HG03460 (cell line): ENCODE data around the gene TBC1D5.

Source experiments
- ATAC-seq: cut with Tn5 transposase; IDR thresholded peaks from one replicate; pipeline ENCODE4 v1.9.1; 2021; ENCODE audit not compliant: unreplicated experiment

The TBC1D5 gene

DNA sequence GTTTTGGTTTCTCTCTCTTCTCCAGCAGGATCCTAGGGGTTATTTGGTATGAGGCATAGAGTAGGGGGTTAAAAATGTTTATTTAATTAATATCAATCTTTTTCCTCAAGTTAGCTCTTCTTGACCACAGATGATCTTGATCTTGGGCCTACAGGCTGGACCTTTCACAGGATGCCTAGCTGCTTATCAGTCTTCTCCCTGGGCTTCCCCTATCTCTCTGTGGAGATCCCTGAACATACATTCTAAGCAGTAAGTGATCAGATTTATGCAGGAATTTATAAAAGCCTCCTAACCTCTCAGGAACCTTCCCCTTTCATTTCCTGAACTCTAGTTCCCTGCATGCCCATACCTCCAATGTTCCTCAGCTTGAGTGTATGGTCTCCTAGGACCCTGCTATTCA is 428.3 kb downstream of the TBC1D5 start:
- no peak for ATAC-seq

DNA sequence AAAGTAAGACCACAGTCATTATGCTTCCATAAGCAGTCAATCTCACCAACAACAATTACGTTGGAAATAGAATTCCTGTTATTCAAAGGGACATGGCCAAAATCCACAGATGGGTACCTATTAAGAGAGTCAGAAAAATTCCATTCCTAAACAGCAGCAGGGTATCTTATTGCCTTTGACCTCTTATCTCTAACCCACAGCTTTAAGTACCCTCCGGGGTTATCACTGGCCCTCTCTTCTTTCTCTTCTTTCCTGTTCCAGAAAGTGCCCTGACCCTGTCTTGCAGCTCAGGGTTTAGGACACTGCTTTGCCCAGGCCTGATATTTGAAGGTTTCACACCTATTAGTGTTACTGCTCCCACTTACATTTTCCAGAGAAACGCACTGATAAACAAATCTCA is 428.7 kb downstream of the TBC1D5 start:
- ATAC-seq, result no peak

DNA sequence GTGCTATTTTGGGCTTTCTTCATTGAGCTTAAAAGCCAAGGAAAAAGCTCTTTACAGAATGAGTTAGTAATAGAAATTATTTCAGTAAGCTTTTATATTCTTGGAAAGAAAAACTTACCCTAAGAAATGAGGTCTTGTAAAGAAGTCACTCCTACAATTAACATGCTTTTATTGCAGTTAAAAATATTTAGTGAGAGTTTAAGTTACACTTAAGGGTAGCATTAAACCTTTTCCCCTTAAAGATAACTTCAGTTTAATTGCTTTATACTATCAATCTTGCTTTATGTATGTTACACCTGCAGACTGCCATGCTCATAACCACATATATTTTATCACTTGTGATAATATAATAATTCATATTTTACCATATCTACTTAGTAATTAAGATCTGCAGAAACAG is 431.4 kb downstream of the TBC1D5 start:
- ATAC-seq, result no peak

DNA sequence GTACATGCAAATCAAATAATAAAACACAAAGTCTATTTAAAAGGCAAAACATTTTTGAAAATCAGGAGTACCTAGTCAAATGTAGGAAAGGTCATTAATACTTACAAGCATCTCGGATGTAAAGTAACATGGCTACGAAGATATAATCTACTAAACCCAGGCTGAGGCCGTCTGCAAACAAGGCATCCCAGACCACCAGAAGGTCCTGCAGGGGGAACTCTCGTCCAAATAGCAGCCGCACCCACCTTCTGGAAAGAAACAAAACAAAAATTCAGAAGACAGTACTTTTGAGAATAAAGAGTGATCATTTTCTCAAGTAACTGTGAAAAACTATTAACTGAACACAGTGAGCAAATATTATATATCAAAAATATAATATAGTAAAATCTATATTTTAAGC is 434.5 kb downstream of the TBC1D5 start:
- ATAC-seq, result no peak

DNA sequence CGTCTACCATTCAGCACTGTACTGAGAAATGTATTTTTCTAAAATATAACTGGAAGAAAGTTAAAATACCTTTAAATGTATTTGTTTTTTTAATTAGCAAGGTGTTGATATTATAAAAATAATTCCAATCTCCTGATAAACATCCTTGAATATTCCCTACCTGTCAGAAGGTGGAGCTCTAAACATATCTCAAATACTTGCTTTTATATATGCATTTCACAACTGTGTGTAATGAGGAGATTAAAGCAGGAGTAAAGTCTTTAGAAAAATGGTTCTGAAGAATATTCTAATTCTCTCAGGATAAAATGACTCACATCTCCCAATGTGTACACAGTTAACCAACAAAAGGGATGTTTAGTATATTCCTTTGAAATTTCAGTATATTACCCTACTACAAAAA is 434.9 kb downstream of the TBC1D5 start:
- no peak for ATAC-seq

DNA sequence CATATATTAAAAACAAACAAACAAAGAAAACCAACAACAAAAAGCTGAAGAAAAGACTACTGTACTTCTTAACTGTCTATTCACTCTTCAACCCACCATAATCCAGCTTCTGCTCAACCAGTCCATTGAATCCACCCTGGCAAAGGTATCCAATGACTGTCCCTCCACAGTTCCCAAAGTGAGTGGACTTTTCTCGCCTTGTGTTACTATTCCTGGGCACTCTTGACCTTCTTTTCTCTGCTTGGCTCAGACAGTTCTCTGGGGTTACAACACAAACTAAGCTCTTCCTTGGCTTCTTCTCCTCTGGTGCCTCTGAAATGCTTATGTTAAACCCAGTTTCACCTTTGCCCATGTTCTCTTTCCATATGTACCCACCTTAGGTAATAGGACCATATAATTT is 437.5 kb downstream of the TBC1D5 start:
- no peak for ATAC-seq

DNA sequence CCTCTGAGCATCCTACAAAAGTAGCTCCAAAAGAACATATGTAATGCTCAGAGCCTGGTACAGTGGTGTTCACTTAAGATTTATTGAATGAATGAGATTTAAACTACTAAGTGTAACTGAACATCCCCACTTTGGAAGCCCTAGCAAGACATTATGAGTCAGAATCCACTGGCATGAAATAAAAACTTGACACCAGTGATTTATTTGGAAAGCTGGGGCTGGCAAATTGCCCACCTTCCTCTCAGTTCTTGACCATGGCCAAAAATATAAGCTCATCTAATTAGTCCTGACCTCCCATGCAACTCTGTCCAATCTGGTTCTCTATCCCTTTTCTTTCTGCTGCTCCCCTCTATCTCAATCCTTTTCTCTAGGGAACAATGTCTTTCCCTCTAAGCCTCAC is 439.7 kb downstream of the TBC1D5 start:
- ATAC-seq, result no peak

DNA sequence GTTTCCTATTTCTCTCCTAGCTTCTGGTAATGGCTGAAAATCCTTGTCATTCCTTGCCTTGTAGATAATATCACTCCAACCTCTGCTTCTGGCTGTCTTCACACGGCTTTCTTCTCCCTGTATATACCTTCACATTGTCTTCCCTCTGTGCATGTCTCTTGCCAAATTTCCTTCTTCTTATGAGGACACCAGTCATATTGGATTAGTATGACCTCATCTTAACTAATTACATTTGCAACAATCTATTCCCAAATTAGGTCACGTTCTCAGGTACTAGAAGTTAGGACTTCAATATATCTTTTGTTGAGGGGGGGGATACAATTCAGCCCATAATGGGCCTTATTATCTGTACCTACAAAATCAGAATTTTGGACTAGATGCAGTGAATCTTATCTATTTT is 440.3 kb downstream of the TBC1D5 start:
- no peak for ATAC-seq

DNA sequence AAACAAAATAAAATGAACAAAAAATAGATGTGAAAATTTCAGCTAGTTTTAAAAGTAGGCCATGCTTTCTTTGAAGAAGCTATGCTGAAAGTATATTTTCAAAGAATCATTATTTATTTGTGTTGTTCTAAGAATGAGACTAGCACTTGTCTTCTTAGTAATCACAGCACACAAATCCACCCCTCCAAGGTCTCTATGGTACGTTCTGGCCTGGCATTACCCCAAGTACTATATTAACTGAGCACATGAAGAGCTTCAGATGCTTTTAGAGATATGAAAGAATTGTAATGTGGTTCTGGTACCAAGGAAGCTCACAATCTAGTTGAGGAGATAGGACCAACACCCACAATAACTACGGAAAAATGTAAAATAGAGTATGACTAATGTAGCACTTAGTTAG is 441.2 kb downstream of the TBC1D5 start:
- no peak for ATAC-seq

DNA sequence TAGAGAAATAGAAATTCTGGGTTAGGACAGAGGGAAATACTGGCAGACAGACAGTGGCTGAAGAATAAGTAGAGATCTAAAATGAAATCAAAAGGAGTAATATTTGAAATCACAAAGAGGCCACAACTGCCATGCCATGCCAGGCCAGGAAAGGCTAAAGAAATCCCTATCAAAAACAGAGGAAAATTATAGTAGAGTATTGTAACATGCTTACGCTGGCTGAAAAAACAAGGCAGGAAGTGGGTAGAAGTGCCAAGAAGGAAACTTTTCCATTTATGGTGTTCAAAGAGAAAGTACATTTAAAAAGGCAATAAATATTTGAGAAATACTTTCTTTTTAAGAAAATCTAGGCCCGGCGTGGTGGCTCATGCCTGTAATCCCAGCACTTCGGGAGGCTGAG is 442.0 kb downstream of the TBC1D5 start:
- ATAC-seq, result no peak

DNA sequence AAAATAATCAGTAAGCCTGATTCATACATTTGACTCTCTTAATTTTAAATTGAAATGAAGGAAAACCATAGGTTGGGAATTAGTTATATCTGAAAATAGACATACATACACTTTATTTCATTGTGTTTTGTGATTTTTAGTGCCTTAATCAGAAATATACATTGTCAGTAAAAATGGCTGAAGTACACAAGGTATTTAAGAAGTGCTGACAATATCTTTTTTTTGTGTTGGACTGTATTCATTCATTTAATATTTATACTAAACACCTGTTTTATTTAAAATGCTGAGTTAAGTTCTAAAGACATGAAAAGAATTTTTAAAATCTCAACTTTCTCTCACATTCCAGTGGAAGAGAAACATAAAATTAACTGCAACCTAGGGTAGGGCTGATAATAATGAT is 444.4 kb downstream of the TBC1D5 start:
- ATAC-seq, result no peak

DNA sequence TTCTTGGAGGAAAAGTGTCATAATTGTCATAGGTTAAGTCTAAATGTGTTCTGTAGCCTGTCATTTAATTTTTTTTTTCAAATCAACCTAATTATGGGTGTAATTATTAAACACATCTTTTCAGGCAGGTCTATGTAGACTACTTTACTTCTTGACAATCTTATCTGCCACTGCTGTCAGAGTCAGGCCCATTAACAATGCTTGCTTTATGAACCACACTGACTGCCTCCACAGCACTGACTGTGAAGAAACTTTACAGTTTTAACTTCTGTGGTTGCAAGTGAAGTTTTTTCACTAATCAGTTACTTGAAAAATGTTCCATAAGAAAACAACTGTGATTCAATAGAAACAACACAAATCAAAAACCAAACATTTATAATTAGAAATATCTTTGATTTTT is 449.9 kb downstream of the TBC1D5 start:
- no peak for ATAC-seq

DNA sequence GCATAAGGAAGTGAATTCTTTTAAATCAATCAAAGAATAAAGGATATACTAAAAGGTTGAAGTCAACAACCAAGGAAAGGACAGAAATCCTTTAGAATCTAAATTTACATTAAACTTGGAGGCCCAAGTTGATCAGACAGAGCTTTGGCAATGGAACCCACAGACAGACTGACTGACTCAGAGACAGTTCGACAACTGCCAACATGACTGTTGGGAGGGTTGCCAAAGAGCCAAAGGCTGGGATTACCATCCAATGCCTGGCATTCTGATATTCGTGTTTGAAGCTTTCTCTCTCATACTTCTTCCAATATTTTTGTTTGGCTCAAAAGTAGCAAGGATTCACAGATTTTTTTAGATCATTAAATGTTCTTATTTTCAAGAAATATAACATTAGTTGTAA is 451.5 kb downstream of the TBC1D5 start:
- no peak for ATAC-seq

DNA sequence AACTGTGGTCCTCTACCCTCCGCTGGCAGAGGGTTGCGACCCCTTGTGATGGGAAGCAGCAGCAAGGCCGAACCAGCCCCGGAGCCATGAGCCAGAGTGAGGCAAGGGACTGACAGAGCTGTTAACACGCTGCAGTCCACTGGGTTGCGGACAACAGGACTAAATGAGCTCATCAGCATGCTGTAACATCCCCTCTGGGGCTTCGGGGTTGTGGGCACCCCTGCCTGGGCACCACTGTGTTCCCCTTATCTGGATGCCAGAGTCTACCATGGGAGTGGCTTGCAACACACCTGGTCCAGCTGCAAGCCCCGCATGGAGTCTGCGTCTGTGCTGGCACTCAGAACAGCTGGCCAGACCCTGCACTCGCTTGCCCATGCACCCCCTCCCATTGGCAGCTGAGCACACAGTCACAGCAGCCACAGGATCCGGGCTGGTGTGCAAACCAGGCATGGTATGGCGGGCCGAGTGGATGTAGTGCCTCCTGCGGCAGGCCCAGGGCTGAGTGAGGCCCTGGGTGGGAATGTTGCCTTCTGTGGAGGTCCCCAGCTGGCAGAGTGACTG is 453.5 kb downstream of the TBC1D5 start:
- no peak for ATAC-seq

DNA sequence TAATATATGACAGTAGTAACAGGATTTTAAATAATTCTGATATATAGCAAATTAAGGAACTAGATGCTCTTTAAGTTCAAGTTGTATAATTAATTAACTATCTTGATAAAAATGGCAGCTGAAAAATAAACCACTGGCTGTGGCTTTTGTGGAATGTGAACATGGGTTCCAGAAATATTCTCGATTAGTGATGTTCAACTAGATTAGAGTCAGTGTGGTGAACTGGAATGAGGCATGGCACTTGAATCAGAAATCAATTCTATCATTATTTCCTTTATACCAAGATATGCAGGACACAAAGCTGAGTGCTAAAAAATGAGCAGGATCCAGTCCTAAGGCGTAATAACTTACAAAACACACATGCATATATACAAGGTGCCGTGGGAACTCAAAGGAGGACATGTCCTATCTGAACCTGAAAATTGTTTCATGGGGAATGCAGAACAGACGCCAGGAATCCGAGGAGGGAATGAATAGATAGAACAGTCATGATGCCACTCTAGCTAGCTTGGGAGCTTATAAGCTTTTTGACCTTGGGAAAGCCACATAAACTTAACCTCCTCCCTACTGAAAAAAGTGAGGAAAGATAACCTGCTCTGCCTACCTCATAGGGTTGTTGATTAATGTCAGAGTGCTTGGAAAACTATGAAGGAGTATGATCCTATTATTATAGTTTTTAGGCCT is 455.3 kb downstream of the TBC1D5 start:
- no peak for ATAC-seq

DNA sequence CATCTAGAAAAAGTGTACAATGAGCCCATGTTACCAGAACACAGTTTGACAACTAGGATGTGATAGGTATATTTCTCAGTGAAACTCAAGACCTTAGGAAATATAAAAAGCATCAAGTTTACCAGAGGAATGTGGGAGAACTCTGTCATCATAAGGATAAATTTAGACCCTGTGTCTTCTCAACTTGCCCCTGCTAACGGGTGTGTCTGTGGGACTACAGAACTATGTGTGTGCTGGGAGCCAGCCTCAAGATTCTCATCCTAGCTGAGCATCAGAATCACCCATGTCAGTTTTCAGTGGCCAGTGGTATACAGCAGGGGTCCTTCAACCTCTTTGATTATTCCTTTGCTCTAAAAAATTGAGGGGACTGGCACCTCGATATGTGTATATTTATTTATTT is 464.4 kb downstream of the TBC1D5 start:
- no peak for ATAC-seq

DNA sequence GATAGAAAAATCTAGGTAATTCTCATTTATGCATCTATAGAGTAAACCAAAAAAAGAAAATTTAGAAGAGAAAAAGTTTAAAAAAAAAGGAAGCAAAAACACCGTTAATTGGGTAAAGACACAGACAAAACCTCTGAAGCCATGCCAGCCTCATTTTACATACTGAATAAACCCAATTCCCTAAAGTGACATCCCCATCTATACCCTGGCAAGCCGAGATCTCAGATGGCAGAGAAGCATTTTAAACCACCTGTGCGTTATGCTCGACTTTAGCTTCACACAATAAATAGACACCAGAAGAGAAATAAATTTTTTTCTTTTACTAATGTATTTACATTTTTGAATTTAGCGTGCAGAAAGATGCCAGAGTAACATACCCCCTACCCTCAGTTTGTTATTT is 475.6 kb downstream of the TBC1D5 start:
- no peak for ATAC-seq

DNA sequence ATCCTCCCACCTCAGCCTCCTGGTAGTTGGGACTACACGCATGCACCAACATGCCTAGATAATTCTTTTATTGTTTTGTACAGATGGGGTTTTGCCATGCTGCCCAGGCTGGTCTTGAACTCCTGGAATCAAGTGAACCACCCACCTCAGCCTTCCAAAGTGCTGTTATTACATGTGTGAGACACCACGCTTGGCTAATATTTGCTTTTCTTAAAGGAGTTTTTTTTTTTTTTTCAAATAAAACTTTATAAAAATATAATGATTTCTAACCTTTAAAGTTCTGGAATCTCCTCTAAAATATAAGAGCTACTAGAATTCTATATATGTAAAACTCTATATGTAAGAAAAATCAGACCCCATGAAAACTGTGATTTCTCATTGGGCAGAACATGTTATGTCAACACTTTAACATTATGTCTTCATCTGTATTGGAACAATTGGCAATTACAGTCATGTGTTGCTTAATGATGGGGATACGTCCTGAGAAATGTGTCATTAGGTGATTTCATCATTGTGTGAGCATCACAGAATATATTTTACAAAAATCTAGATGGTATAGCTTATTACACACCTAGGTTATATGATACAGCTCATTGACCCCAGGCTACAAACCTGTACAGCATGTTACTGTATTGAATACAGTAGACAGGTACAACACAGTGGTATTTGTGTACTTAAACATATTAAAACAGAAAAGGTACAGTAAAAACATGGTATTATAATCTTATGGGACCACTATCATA is 480.6 kb downstream of the TBC1D5 start:
- ATAC-seq, result no peak

DNA sequence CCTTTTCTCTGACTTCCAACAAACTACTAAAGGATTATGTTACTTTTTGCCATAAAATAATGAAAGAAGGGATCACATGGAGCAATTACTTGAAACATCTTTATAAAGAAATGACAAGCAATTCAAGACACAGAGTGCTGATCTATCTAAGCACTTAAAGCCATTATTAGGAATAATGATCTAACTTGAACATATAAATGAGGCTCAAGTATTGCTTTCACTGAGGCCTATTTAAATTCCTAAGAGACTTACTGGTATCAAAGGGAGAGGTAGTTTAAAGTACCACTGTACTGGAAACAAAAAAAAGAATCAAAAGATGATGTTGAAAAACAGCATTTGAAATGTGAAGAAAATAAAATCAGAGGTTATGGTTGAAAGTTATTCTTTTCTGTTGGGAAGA is 482.2 kb downstream of the TBC1D5 start:
- no peak for ATAC-seq

DNA sequence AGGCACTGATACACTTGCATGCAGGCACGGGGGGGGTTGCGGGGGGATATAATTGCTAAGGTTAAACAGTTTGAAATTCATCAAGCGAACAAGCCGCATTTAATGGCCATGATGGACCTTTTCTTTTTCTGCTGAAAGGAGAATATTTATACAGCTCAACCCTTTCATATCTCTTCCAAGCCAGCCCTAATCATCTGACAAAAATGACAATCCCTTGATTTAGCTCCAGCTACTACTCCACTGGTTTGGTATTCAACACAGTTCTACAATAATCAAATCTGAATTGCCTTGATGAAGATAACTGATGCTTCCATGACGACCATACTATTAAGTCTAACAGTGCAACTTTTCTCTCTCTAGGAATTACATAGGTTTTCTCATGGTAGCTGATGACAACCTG is 482.7 kb downstream of the TBC1D5 start:
- ATAC-seq, result no peak

DNA sequence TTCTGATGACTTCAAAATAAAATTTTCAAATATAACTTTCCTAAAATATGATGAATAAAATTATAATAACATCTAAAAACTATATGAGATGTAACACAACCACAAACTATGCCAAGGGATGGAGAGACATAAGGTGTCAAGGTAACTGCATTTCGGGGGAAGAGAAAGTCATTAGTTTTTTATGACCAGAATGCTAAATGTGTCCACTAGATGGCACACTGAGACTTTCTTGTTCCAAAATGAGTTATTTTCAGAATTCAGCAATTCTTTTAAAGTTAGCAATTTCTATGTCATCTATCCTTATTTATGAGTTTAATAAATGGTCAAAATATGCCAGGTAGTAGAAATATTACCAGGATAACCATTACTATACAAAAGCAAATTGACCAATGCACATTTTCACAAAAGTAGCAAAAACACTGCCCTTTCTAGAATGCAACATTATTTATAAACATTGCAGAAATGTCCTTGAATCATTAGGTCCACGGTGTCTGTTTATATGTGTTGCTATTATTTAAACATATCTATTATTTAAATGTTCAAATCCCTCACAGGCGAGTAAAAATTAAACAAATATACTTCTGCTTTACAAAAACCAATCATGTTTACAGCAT is 483.5 kb downstream of the TBC1D5 start:
- ATAC-seq, result no peak

DNA sequence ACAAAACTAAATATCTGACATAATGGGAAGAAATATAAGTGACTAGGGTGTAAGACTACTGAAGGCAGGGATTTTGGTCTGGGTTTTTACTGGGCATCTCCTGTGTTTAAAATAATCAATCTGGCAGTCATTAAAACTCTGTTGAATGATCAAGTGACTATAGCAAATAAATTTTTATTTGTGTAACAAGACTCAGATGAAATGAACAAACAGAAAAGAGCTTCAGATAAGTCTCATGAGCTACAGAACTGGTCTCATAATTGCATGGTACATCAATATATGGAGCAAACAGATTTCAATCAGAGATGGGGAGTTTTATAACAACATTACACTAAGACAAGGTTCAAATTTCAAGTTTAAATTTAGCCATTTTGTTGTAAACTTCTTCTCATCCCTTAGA is 485.2 kb downstream of the TBC1D5 start:
- no peak for ATAC-seq
